RWPE1 (cell line): ENCODE measurements around the gene ZC3H12D.

ENCODE experiments used
- CTCF ChIA-PET: fragments of 350-600 bp; sonication (Branson Sonifier 250); formaldehyde crosslinking; extraction: SDS; loops from one replicate; lab custom pipeline; 2021; lab: Yijun Ruan, JAX
- POLR2A ChIA-PET: fragments of 400-600 bp; formaldehyde crosslinking; extraction: SDS; loops from one replicate; lab custom pipeline; 2020; ENCODE audit warnings: antibody characterized with exemption; ENCODE audit not compliant: low non-redundant PET; lab: Yijun Ruan, JAX
- DNase-seq: peaks from one replicate; pipeline ENCODE4 v3.0.0; 2012; ENCODE audit warnings: low spot score
- H3K27ac ChIP-seq: fragments of 450-650 bp; 2 replicates; pipeline ENCODE4 v1.5.1; 2017
- CTCF ChIP-seq: fragments of 450-650 bp; conservative IDR thresholded peaks from 2 replicates; pipeline ENCODE4 v1.5.1; 2017; ENCODE audit warnings: low read depth, mild to moderate bottlenecking

Gene ZC3H12D

GRCh38 chr6:149457316-149457884 lies 27.4 kb downstream of the ZC3H12D start:
- CTCF ChIA-PET, result interaction anchor here (0.6 to 0.7 kb wide), 2 partner anchors 25 to 95 kb away, joined by 3 read pairs; no protein-coding TSS in a partner anchor
- no peak for TF ChIP-seq CTCF
- DNase-seq, result no peak
- H3K27ac ChIP-seq, result no peak overlapping the region
- POLR2A ChIA-PET, result no interaction called here

GRCh38 chr6:149456311-149457021 lies 28.3 kb downstream of the ZC3H12D start:
- ChIA-PET POLR2A (no interaction called here), CTCF (no interaction called here)
- no peak overlapping the region for H3K27ac ChIP-seq
- TF ChIP-seq CTCF, result no peak
- DNase-seq, result no peak

- CTCF ChIA-PET, result interaction anchor here (0.6 kb wide), 1 partner anchor 377 kb away, joined by 3 read pairs; no protein-coding TSS in a partner anchor
- DNase-seq, result no peak
- POLR2A ChIA-PET, result no interaction called here
- peak overlapping the region; percentile 76 for H3K27ac ChIP-seq
- TF ChIP-seq CTCF, result no peak
Measured at GRCh38 chr6:149455031-149455732, 29.6 kb downstream of the ZC3H12D start.

- peak; percentile 52 for DNase-seq
- ChIA-PET CTCF (interaction anchor here (0.6 kb wide), 1 partner anchor 376 kb away, joined by 3 read pairs; no protein-coding TSS in a partner anchor), POLR2A (no interaction called here)
- TF ChIP-seq CTCF, result no peak
- H3K27ac ChIP-seq, result peak overlapping the region; percentile 76
Measured at GRCh38 chr6:149454346-149454848, 30.4 kb downstream of the ZC3H12D start.

GRCh38 chr6:149453597-149454345 lies 31.0 kb downstream of the ZC3H12D start:
- POLR2A ChIA-PET, result no interaction called here
- H3K27ac ChIP-seq, result peak overlapping the region; percentile 76

More at GRCh38 chr6:149453597-149454345, 31.0 kb downstream of the ZC3H12D start:
- DNase-seq, result no peak
- CTCF ChIA-PET, result interaction anchor here (0.6 kb wide), 1 partner anchor 876 kb away, joined by 3 read pairs; no protein-coding TSS in a partner anchor
- no peak for TF ChIP-seq CTCF
